Epidermal melanocyte (primary cell): ENCODE measurements around the gene KCNMA1.

ENCODE experiments used
- DNase-seq: peaks from one replicate; pipeline ENCODE4 v3.0.0; 2011; ENCODE audit warnings: low spot score; ENCODE audit not compliant: insufficient read length

KCNMA1 gene

GRCh38 chr10:77004917-77005564 lies 632.6 kb downstream of the KCNMA1 start:
- DNase-seq = peak; percentile 85

GRCh38 chr10:77002872-77003271 lies 634.7 kb downstream of the KCNMA1 start:
- DNase-seq = no peak

- DNase-seq = no peak
Observed at GRCh38 chr10:77001206-77001605, 636.4 kb downstream of the KCNMA1 start.

- DNase-seq = no peak
Observed at GRCh38 chr10:76998451-76998850, 639.2 kb downstream of the KCNMA1 start.

- no peak for DNase-seq
Observed at GRCh38 chr10:76997631-76998030, 640.0 kb downstream of the KCNMA1 start.

- no peak for DNase-seq
Observed at GRCh38 chr10:76995023-76995422, 642.6 kb downstream of the KCNMA1 start.

- DNase-seq = no peak
Observed at GRCh38 chr10:76993213-76993612, 644.4 kb downstream of the KCNMA1 start.

GRCh38 chr10:76992467-76992866 lies 645.1 kb downstream of the KCNMA1 start:
- DNase-seq = no peak

- no peak for DNase-seq
Observed at GRCh38 chr10:76991621-76992020, 646.0 kb downstream of the KCNMA1 start.

- no peak for DNase-seq
Observed at GRCh38 chr10:76990561-76990960, 647.0 kb downstream of the KCNMA1 start.

- peak; percentile 44 for DNase-seq
Observed at GRCh38 chr10:76984559-76985443, 652.8 kb downstream of the KCNMA1 start.

GRCh38 chr10:76983624-76984023 lies 654.0 kb downstream of the KCNMA1 start:
- DNase-seq = no peak

GRCh38 chr10:76982671-76983070 lies 654.9 kb downstream of the KCNMA1 start:
- DNase-seq = no peak

GRCh38 chr10:76981251-76981650 lies 656.4 kb downstream of the KCNMA1 start:
- no peak for DNase-seq

GRCh38 chr10:76977901-76978300 lies 659.7 kb downstream of the KCNMA1 start:
- no peak for DNase-seq

GRCh38 chr10:76977046-76977445 lies 660.6 kb downstream of the KCNMA1 start:
- DNase-seq = no peak

- no peak for DNase-seq
Observed at GRCh38 chr10:76976142-76976541, 661.5 kb downstream of the KCNMA1 start.

- no peak for DNase-seq
Observed at GRCh38 chr10:76975126-76975525, 662.5 kb downstream of the KCNMA1 start.

- no peak for DNase-seq
Observed at GRCh38 chr10:76974017-76974691, 663.5 kb downstream of the KCNMA1 start.

GRCh38 chr10:76973091-76974016 lies 664.3 kb downstream of the KCNMA1 start:
- no peak for DNase-seq

GRCh38 chr10:76972541-76972940 lies 665.1 kb downstream of the KCNMA1 start:
- no peak for DNase-seq
